Measurements from ENCODE around the gene AMT.

AMT gene, protein sequence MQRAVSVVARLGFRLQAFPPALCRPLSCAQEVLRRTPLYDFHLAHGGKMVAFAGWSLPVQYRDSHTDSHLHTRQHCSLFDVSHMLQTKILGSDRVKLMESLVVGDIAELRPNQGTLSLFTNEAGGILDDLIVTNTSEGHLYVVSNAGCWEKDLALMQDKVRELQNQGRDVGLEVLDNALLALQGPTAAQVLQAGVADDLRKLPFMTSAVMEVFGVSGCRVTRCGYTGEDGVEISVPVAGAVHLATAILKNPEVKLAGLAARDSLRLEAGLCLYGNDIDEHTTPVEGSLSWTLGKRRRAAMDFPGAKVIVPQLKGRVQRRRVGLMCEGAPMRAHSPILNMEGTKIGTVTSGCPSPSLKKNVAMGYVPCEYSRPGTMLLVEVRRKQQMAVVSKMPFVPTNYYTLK

GRCh38 chr3:49422379-49423248, at the start of gene AMT:
Gene AMT, minus strand, starts transcription at chr3:49422473. Its CDS starts 23 bp downstream, at chr3:49422450.
- no peak for DNase-seq

DNA sequence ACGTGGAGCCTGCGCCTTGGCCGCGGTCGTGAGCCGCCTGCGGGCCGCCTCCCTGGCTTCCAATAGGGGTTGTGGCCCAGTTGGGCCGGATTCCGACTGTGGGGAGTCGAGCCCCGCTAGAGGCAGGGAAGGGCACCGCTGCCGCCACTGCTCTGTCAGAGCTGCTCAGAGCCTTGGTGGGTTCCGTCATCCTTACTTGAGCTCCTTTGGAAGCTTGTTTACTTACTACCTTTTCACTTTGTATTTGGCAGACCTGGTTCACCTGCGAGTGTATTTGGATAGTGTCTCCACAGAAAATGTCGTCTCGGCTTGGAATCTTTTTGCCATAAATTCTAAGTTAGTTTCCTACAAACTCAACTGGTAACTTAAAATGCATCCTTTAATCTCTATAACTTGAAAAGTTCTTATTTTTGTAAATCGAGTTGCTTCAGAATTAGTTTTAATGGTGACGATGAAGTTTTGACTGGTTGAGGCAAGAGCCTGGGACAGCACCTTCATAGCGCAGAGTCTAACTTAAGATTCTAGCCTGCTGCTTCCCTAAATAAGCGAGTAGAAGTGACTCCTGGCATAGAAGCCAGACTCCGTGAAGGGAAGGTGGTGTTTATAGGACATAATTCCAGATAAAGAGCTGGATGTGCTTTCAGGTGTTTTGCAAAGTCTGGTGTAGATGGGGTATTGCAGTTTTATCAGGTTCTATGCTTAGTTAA, 48.6 kb upstream of the AMT start:
- DNase-seq, result peak in 1 of 4 experiments; percentile 30

DNA sequence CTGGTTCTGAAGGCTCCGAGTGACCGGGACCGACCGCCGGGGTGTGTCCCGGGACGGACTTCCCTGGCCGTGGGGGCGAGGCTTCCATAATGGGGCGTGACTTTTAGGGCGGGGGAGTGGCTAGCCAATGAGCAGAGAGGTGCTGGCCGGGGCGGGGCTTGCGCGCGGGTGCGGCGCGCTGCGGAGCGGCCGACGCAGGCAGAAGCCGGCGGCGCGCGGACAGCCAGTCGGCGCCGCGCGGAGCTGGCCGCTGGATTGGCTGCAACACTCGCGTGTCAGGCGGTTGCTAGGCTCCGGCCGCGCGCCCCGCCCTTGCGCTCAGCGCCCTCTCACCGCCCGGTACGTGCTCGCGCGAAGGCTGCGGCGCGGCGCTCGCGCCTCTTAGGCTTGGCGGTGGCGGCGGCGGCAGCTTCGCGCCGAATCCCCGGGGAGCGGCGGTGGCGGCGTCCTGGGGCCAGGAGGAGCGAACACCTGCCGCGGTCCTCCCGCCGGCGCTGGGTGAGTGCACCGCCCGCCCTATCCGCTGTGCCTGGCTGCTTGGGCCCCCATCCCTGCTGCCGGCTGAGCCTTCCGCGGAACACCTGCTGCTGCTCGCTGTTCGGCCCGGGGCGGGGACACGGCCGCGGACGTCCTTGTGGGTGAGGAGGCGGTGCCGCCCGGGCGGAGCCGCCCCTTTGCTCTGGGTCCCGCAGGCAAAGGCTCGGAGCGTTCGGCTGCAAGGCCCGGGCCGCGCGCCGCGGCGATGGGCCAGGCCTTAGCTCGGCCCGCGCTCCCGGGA, 47.9 kb upstream of the AMT start, which contains the start of gene DAG1:
Gene DAG1, plus strand, starts transcription at position 332 of the 778 bp plus-strand sequence. CDS start 40,268 bp downstream, outside the sequence.
- peak; percentile 81 to 95 (median 88) for DNase-seq

DNA sequence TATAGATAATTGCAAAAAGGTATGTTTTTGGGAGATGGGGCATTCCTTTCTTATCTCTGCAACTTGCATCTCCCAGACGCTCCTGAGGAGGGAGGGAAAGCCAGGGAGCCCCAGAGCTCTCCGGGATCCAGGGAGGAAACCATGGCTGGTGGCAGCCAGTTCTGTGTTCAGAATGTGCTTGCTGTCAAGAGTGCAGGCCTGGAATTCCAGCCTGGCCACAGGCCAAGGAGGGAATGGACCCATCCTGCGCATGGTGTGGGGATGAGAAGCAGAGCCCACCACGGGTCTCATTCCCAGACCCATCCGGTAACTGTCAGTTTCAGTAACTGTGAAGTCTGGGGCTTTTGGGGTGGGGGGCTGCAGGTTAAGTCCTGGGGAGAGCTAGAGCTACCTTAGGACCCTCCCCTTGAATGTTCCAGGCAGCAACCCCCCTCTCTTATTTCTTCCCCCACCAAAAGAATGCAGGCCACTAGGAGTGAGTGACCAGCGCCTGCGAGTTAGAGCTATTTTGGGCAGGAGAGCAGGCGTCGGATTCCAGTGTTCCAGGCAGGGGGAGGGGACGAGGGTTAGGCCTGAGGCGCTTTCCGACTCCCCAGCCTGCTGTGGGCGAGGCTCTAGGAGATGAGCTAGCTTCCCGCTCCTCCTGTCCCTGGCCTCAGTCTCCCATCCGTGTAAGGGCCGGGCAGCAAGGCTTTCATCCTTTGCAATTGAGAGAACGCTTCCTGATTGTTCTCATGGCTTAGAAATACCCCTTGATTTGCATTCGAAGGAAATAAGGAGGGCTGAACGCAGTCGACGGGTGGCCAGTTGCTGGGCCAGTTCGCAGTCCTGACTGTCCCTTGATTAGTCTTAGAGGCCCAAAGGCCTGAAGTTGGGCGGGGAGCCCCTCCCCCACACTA, 47.0 kb upstream of the AMT start:
- DNase-seq, result no peak

- DNase-seq, result no peak
Measured at GRCh38 chr3:49466085-49466484, 43.8 kb upstream of the AMT start.

DNA sequence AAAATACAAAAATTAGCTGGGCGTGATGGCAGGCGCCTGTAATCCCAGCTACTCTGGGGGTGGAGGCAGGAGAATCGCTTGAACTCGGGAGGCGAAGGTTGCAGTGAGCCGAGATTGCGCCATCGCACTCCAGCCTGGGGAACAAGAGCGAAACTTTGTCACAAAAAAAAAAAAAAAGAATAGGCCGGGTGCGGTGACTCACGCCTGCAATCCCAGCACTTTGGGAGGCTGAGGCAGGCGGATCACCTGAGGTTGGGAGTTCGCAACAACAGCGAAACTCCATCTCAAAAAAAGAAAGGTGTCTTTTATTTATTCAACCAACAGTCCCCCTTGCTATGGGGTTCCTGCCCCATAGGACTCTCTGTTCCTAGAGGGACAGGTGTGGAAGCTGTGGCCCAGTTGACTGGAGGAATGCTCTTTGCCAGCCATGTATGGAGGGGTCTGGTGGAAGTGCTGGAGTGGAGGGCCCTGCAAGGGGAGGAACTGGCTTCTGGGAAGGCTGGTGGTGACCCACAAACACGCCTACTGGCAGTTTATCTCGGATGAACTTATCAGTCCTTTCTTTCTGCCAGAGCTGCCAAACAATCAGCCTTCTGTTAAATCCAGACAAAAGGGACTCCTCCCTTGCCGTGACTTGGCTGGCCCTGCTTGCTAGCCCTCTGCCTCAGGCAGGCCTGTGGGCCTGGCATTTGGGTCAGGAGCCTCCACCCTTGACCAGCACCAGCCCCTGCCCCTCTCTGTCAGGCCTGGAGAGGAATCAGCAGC, 43.2 kb upstream of the AMT start:
- DNase-seq, result no peak

GRCh38 chr3:49462222-49462621, 39.9 kb upstream of the AMT start:
- DNase-seq, result no peak

- no peak for DNase-seq
Measured at GRCh38 chr3:49461443-49462171, 39.3 kb upstream of the AMT start.

GRCh38 chr3:49460956-49461355, 38.7 kb upstream of the AMT start:
- DNase-seq, result no peak

- no peak for DNase-seq
Measured at GRCh38 chr3:49460188-49460890, 38.1 kb upstream of the AMT start.

DNA sequence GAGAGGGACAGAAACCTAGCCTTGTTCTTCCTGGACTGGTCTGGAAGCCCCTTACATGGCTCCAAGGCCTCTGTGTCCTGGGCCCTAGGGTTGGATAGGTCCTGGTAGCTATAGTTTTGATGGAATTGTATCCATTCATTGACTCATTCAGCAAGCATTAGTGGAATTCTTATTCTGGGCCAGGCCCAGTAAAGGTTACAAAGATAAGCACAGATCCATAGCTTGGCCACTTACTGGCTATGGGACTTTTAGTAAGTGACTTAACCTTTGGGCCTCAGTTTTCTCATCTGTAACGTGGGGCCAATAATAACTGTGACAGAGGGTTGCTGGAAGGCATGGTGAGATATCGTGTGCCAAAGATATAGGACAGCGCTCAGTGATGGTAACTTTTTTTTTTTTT, 34.2 kb upstream of the AMT start:
- no peak for DNase-seq

DNA sequence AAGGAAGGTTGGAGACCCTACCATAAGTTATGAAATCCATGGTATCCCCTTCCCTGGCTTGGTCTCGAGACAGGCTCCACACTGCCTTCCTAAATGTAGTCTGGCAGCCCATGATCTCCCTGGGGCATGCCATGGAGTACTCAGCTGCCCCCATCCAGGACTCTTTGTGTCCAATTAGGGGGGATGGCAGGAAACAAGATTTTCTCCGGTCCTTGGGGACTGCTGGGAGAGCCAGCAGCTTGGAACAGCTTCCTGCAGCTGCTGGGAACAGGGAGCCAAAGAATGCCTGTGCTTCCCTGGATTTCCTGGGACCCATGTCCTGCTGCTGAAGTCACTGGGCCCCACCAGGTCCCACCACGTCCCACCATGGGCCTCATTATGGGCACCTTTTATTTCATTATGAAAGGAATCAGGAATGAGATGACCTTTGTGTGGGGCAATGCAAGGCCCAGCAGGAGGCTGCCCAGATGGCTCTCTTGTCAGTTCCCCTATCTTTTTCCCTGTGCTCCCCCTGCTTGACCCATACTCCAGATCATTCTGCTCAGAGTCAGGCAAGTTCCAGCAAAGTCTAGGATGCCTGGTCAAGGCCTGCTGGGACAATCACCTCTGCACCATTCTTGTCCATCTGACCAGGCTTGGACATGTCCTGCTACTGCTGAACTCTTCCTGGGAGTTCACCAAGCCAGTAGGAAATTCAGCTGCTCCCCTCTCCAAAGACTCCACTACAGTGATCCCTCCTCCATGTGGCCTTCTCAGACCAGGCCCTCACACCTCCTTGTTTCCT, 32.8 kb upstream of the AMT start:
- DNase-seq, result no peak

DNA sequence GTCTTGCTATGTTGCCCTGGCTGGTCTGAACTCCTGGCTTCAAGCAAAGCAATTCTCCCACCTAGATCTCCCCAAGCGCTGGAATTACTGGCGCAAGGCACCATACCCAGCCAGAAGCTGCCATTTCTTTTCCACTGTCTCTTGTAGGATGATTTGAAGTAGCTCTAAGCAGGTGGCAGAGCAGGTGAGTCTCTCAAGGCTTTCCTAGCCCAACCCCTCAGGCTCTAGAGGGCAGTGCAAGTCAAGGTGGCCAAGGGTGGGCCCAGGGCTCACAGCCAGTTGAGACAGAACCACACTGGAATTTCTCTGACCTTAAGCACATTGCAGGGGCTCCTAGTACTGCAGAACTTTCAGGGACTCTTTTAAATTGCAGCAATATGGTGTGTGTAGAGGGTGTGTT, 32.2 kb upstream of the AMT start:
- no peak for DNase-seq

DNA sequence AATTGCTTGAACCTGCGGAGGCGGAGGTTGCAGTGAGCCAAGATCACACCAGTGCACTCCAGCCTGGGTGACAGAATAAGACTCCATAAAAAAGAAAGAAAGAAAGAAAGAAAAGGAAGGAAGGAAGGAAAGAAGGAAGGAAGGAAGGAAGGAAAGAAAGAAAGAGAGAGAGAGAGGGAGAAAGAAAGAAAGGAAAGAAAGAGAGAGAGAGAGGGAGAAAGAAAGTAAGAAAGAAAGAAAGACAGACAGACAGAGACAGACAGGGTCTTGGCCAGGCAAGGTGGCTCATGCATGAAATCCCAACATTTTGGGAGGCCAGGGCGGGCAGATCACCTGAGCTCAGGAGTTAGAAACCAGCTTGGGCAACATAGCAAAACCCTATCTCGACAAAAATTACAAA, 31.3 kb upstream of the AMT start:
- no peak for DNase-seq

DNA sequence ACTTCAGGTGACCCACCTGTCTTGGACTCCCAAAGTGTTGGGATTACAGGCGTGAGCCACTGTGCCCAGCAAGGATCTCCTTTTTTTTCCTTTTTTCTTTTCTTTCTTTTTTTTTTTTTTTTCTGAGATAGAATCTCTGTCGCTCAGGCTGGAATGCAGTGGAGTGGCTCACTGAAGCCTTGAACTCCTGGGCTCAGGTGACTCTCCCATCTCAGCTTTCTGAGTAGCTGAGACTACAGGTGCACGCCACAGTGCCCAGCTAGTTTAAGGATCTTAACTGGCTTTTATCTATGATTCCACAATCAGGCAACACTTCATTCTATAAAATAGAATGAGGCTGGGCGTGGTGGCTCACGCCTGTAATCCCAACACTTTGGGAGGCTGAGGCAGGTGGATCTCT, 23.1 kb upstream of the AMT start:
- no peak for DNase-seq

DNA sequence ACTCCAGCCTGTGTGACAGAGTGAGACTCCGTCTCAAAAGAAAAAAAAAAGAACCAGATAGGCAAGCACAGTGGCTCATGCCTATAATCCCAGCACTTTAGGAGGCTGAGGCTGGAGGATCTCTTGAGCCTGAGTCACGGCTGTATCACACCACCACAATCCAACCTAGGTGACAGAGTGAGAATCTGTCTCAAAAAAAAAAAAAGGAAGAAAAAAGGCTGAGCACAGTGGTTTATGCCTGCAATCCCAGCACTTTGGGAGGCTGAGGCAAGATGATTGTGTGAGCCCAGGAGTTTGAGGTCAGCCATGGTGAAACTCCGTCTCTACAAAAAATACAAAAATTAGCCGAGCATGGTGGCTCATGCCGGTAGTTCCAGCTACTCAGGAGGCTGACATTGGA, 12.5 kb upstream of the AMT start:
- DNase-seq, result no peak

DNA sequence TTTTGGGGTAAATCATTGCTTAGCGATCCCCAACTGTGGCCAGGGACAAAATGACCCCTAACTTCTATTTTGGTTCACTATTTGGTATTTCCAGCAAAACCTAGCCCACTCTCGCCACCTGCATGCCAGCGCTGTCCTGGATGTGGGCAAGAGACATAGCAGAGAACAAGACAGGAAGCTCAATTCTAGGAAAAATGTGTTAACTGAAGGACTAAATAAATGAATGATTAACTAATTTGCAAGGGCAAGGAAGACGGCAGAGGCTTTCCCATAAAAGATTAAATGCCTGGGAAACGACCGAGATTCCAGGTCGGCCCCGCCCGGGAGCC, 6.4 kb upstream of the AMT start:
- no peak for DNase-seq

DNA sequence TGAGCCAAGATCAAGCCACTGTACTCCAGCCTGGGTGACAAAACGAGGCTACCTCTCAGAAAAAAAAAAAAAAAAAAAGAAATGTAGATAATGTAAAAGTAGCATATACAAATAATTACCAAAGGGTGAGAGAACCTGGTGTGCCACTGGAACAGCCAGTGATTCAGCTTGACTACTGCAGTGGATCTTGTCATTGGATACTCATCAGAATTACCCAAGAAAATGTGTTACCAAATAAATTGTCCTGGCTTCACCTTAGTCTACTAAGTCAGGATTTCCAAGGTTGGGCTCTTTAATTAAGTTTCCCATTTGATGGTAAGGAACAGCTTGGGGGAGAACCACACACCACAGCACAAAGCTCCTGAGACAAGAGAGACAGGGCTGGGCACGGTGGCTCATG, 5.3 kb upstream of the AMT start:
- DNase-seq, result no peak

GRCh38 chr3:49424816-49425215, 2.5 kb upstream of the AMT start:
- no peak for DNase-seq

Data from activated naive CD4-positive, alpha-beta T cell (primary cell).